Ovary (tissue), 9 donors: ENCODE data around the gene UBR4. TPM values are rescaled to one million over a fixed set of nuclear protein-coding genes. Genes with fewer than 3 reads are reported as not detected.

Source experiments
- DNase-seq, 5 donors: peaks; one replicate each; pipeline ENCODE4 v3.0.0-alpha.2; 2019 to 2020
- H3K27ac ChIP-seq, 2 donors: fragments of 200-600 bp; one replicate each; pipeline versions ENCODE4 v1.5.1 to v1.8.0; 2019 to 2022
- H3K27me3 ChIP-seq: fragments of 200-600 bp; one replicate; pipeline ENCODE4 v1.8.0; 2022
- H3K36me3 ChIP-seq: fragments of 200-600 bp; sonication (generic); one replicate; pipeline ENCODE4 v1.5.1; 2019
- H3K4me1 ChIP-seq: one replicate; pipeline ENCODE4 v1.8.1; 2013; ENCODE audit warnings: mild to moderate bottlenecking, moderate library complexity; ENCODE audit not compliant: insufficient read depth
- H3K4me3 ChIP-seq: fragments of 200-600 bp; sonication (generic); one replicate; pipeline ENCODE4 v1.5.1; 2017
- H3K9me3 ChIP-seq, 2 donors: fragments of 200-600 bp in 1 of 2; sonication (generic) in 1 of 2; one replicate each; pipeline versions ENCODE4 v1.5.1 to v1.8.1; 2013 to 2019; ENCODE audit warnings: mild to moderate bottlenecking in 1 of 2, moderate library complexity in 1 of 2
- EP300 ChIP-seq: sonication (generic); formaldehyde crosslinking; IDR thresholded peaks from one replicate; pipeline ENCODE4 v1.6.1; 2017; ENCODE audit warnings: antibody characterized with exemption
- POLR2A ChIP-seq: fragments of 450-650 bp; IDR thresholded peaks from one replicate; pipeline ENCODE4 v1.6.1; 2017; ENCODE audit warnings: antibody characterized with exemption, mild to moderate bottlenecking, moderate library complexity
- WGBS, 3 donors: extraction: QIAGEN DNeasy Blood & Tissue Kit in 1 of 3; methylation state at CpG; one replicate each; pipeline versions ENCODE4 v1.1.5 to v1.1.7; 2013 to 2017; 5-methylcytosine and 5-hydroxymethylcytosine counted together
- intact Hi-C, 4 donors: fragments of 100-400 bp; cut with DNase I; formaldehyde crosslinking; loops; one replicate each; pipeline versions ENCODE4 v1.11.0 to v1.15.1; 2022 to 2023
- polyA plus RNA-seq, 2 donors: library from polyadenylated mRNA; stranded (reverse); fragments of 200-250 nt in 1 of 2; fragments of 350-450 nt in 1 of 2; fragmentation: Illumina TruSeq in 1 of 2; extraction: RNeasy Lipid Tissue Mini Kit (QIAGEN cat#74804) in 1 of 2; gene quantifications; one replicate each; pipeline ENCODE4 v1.2.3, GENCODE V29; 2013 to 2014
- total RNA-seq, 7 donors: library from RNA; depleted of rRNA in 2 of 7; stranded (reverse); fragments of >200 nt in 2 of 7; fragmentation: NEBNext Ultra II Directional in 3 of 7; extraction: Animal tissue kit (Norgen Biotek cat#: 25700) in 3 of 7; gene quantifications; one replicate each; pipeline versions ENCODE4 v1.1.0 to v1.2.4, GENCODE V29; 2016 to 2023
- TF ChIP-seq, protein P1 (sequence below), 3 donors: fragments of 450-650 bp in 2 of 3; fragments of 200-600 bp in 1 of 3; IDR thresholded peaks; one replicate each; pipeline versions ENCODE4 v1.5.1 to v1.8.0; 2016 to 2022; ENCODE audit warnings: antibody characterized with exemption in 3 of 3, mild to moderate bottlenecking in 1 of 3
- donor health status: DM: no; HTN: no; CAD: no; lungs with moderate emphysema.
- donor health status: DM: no; HTN: no; CAD: no.
- donor health status: Bipolar disorder and iron deficiency.
- donor health status: DM: yes; HTN: yes; CAD: no.
- donor health status: DM: no; HTN: no; CAD: no.
- donor health status: DM: yes; HTN: yes; CAD: no.

The UBR4 gene
- total and polyA plus RNA-seq, 9 donors: 78.7 to 139 (median 118) TPM

DNA sequence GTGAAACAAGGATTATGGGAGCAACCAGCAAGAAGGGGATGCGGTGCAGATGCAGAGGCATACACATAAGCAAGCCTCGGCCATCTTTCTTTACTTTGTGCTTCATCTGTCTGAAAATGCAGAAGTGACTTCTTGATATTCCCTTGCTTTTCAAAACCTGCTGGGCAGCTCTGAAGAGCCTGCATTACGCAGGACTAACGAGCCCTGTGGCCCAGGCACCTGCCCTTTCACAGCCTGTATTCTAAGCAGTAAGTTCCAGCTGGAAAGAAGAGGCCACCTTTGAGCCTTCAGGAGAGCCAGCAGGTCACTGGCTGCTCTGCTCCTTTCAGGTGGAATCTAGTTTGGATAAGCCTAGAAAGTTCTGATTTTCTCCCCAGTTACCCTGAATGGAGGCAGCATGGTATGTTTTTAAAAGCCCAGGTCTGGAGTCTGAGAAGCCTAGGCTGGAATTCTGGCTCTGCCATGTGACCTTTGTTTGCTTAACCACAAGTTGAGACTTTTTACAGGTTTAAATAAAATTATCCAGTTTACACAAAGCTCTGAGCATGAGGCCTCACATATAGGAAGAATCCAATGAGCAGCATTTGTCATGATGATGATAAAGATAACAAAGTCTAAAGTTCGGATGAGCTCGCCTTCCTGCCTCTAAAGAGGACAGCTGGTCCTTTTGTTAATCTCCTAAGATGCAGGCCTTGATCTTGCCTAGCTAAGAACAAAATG is 122.9 kb downstream of the UBR4 start:
- 83 to 87% (median 86%) methylated on average over 6 of the region's 6 CpGs for WGBS, 3 donors
- no peak overlapping the region for H3K27ac ChIP-seq
- no peaks in the 10 kb centered on the region for H3K36me3 ChIP-seq
- TF ChIP-seq, protein P1, sequence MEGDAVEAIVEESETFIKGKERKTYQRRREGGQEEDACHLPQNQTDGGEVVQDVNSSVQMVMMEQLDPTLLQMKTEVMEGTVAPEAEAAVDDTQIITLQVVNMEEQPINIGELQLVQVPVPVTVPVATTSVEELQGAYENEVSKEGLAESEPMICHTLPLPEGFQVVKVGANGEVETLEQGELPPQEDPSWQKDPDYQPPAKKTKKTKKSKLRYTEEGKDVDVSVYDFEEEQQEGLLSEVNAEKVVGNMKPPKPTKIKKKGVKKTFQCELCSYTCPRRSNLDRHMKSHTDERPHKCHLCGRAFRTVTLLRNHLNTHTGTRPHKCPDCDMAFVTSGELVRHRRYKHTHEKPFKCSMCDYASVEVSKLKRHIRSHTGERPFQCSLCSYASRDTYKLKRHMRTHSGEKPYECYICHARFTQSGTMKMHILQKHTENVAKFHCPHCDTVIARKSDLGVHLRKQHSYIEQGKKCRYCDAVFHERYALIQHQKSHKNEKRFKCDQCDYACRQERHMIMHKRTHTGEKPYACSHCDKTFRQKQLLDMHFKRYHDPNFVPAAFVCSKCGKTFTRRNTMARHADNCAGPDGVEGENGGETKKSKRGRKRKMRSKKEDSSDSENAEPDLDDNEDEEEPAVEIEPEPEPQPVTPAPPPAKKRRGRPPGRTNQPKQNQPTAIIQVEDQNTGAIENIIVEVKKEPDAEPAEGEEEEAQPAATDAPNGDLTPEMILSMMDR (IDR thresholded peaks at IDR 0.05): no peak
- TF ChIP-seq POLR2A (no peak), EP300 (no peak)
- no peaks in the 10 kb centered on the region for H3K4me1 ChIP-seq
- intact Hi-C loops: loop anchor here in 1 of 4 donors (10.0 kb wide), 1 partner anchor 172 kb away; no protein-coding TSS in a partner anchor
- no peak overlapping the region for H3K4me3 ChIP-seq
- H3K27me3 ChIP-seq: no peaks in the 10 kb centered on the region
- H3K9me3 ChIP-seq: no peaks in the 10 kb centered on the region
- no peak for DNase-seq

DNA sequence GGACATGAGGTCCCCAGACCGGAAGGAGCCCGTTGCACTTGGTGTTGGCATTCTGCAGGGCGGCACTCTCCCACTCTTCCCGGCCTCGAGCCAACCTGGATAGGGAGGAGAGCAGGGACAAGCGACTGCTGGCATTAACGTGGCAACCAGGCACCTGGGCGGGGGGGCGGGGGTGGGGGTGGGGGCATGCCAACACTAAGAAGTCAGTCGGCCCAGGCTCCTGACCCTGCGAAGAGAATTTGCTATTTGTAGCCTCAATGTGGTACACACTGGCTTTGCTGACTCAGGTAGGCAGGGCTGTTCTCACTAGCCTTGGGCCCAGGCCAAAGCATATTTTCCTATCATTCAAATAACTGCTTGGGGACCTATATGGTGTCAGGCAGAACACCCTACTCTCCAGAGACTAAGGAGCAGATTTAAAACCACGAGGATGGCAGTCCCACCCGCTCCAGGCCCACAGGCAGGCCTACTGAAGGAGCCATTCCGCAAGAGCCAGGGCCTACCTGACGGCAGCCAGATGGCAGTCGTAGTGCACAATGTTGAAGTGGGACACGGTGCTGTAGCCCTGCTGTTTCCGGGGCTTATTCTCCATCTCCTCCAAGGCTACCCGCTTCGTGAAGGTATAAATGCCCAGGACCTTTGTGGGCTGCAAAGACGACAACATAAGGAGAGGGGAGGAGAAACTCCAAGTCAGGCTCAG is 123.7 kb downstream of the UBR4 start:
- H3K27ac ChIP-seq: no peak overlapping the region

DNA sequence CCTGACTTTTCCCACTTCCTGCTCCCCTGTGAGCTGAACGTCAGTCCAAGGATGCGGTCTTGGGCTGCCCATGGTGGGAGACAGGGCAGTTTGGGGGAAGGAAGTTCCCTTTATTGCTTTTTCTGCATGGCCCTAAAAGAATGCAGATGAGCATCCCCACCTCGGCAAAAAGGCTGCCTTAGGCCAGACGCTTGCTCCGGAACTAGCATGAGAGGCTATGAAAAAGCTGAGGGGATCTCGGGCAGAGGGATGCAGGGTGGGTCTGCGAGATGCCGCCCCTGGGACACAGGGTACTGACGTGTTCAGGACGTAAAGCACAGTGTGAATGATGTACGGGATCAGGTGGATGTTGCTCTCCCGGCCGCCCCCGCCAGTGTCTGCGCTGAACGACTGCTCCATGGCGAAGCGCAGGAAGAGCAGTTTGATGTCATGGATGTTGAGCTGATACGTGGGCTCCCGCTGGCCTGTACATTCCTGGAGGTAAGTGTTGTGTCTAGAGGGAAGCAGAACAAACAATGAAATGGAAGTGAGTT is 125.8 kb downstream of the UBR4 start:
- H3K9me3 ChIP-seq: no peaks in the 10 kb centered on the region
- no peaks in the 10 kb centered on the region for H3K4me1 ChIP-seq
- H3K36me3 ChIP-seq: no peaks in the 10 kb centered on the region
- intact Hi-C loops: loop anchor here in 1 of 4 donors (10.0 kb wide), 1 partner anchor 169 kb away; no protein-coding TSS in a partner anchor
- TF ChIP-seq POLR2A (no peak), EP300 (no peak)
- TF ChIP-seq, protein P1 (IDR thresholded peaks at IDR 0.05): no peak
- H3K27ac ChIP-seq: no peak overlapping the region
- H3K27me3 ChIP-seq: no peaks in the 10 kb centered on the region
- no peak overlapping the region for H3K4me3 ChIP-seq
- WGBS, 3 donors: 91 to 92% (median 92%) methylated on average over 20 of the region's 20 CpGs
- DNase-seq: no peak

More for the DNA sequence above, 123.7 kb downstream of the UBR4 start:
- Histone ChIP-seq H3K27me3 (no peaks in the 10 kb centered on the region), H3K4me3 (no peak overlapping the region), H3K4me1 (no peaks in the 10 kb centered on the region), H3K9me3 (no peaks in the 10 kb centered on the region), H3K36me3 (no peaks in the 10 kb centered on the region)
- TF ChIP-seq POLR2A: no peak
- no peak for TF ChIP-seq EP300
- TF ChIP-seq, protein P1 (IDR thresholded peaks at IDR 0.05): no peak
- intact Hi-C loops: loop anchor here in 1 of 4 donors (10.0 kb wide), 1 partner anchor 172 kb away; no protein-coding TSS in a partner anchor
- 85 to 88% (median 86%) methylated on average over 21 of the region's 21 CpGs for WGBS, 3 donors
- DNase-seq: no peak

DNA sequence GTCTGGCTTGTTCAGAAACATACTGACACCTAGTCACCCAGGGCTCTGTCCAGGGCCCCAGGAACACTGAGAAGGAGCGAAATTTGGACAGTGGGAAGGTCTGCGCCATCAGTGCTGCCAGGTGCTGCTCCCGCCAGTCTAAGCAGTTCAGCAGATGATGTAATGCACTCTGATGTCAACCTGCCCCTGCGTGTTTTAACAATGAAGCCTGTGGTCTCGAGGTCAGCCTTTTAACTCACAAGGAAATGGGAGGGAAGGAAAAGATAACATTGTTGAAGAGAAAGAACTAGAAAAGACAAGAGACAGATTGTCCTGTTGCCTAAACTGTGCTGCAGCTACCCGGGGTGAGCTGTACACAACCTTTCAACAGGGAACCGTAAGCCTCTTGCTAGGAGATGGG is 127.0 kb downstream of the UBR4 start:
- Histone ChIP-seq H3K4me1 (no peaks in the 10 kb centered on the region), H3K36me3 (no peaks in the 10 kb centered on the region), H3K4me3 (no peak overlapping the region), H3K27me3 (no peaks in the 10 kb centered on the region), H3K27ac (no peak overlapping the region), H3K9me3 (no peaks in the 10 kb centered on the region)
- intact Hi-C loops: loop anchor here in 1 of 4 donors (10.0 kb wide), 1 partner anchor 168 kb away; no protein-coding TSS in a partner anchor
- no peak for TF ChIP-seq EP300
- TF ChIP-seq POLR2A: no peak
- TF ChIP-seq, protein P1 (IDR thresholded peaks at IDR 0.05): no peak
- WGBS, 3 donors: 70 to 77% (median 76%) methylated on average over 7 of the region's 7 CpGs
- no peak for DNase-seq
